Astrocyte (in vitro differentiated cells and primary cell): Measurements from ENCODE around the gene HSPG2. TPM values are rescaled to one million over a fixed set of nuclear protein-coding genes. Genes with fewer than 3 reads are reported as not detected.
A peak's percentile ranks its signal among the peaks of the same experiment; 100 is the strongest.

Source experiments
- DNase-seq: peaks from one replicate; pipeline ENCODE4 v3.0.0-alpha.2; 2010; ENCODE audit warnings: low read depth
- FAIRE-seq: peaks from 2 replicates; lab custom pipeline; 2011; peaks lifted over from hg19 to GRCh38; lab: Jason Lieb, UNC
- H2AFZ ChIP-seq: 2 replicates; pipeline ENCODE4 v1.6.0; 2012; ENCODE audit warnings: low read depth, low read length, inconsistent platforms
- H3K27ac ChIP-seq: 2 replicates; pipeline ENCODE4 v1.5.1; 2011; ENCODE audit warnings: low read depth, low read length, inconsistent platforms
- H3K27me3 ChIP-seq: 2 replicates; pipeline ENCODE4 v1.6.0; 2011; ENCODE audit warnings: low read length, inconsistent platforms; ENCODE audit not compliant: insufficient read depth
- H3K36me3 ChIP-seq: 2 replicates; pipeline ENCODE4 v1.5.1; 2011; ENCODE audit warnings: low read length, inconsistent platforms; ENCODE audit not compliant: insufficient read depth
- H3K4me1 ChIP-seq: 2 replicates; pipeline ENCODE4 v1.5.1; 2011; ENCODE audit warnings: low read length, inconsistent platforms; ENCODE audit not compliant: insufficient read depth
- H3K4me2 ChIP-seq: 2 replicates; pipeline ENCODE4 v1.6.0; 2012; ENCODE audit warnings: low read length, inconsistent platforms
- H3K4me3 ChIP-seq: 2 replicates; pipeline ENCODE4 v1.5.1; 2011; ENCODE audit warnings: low read depth, mild to moderate bottlenecking, low read length, inconsistent platforms; ENCODE audit not compliant: insufficient read depth
- H3K79me2 ChIP-seq: 2 replicates; pipeline ENCODE4 v1.6.0; 2012; ENCODE audit warnings: mild to moderate bottlenecking, low read length, inconsistent platforms; ENCODE audit not compliant: insufficient read depth
- H3K9ac ChIP-seq: 2 replicates; pipeline ENCODE4 v1.6.0; 2012; ENCODE audit warnings: mild to moderate bottlenecking, low read length, inconsistent platforms
- H3K9me3 ChIP-seq: 2 replicates; pipeline ENCODE4 v1.5.1; 2012; ENCODE audit warnings: low read depth, mild to moderate bottlenecking, low read length, inconsistent platforms; ENCODE audit not compliant: insufficient read depth
- H4K20me1 ChIP-seq: 2 replicates; pipeline ENCODE4 v1.6.0; 2012; ENCODE audit warnings: low read length, inconsistent platforms; ENCODE audit not compliant: insufficient read depth
- H3K27ac Mint-ChIP-seq: one replicate; pipeline ENCODE4 v1.8.0; 2021; ENCODE audit warnings: mild to moderate bottlenecking, mixed read lengths; ENCODE audit not compliant: unreplicated experiment
- H3K27me3 Mint-ChIP-seq: one replicate; pipeline ENCODE4 v1.8.0; 2021; ENCODE audit warnings: low read depth, mixed read lengths; ENCODE audit not compliant: unreplicated experiment
- H3K36me3 Mint-ChIP-seq: one replicate; pipeline ENCODE4 v1.8.0; 2021; ENCODE audit warnings: low read depth, mixed read lengths; ENCODE audit not compliant: unreplicated experiment
- H3K4me1 Mint-ChIP-seq: one replicate; pipeline ENCODE4 v1.8.0; 2021; ENCODE audit warnings: low read depth, mixed read lengths; ENCODE audit not compliant: unreplicated experiment
- H3K4me3 Mint-ChIP-seq: one replicate; pipeline ENCODE4 v1.8.0; 2021; ENCODE audit warnings: mild to moderate bottlenecking, moderate library complexity, mixed read lengths; ENCODE audit not compliant: unreplicated experiment
- H3K9me3 Mint-ChIP-seq: one replicate; pipeline ENCODE4 v1.8.0; 2021; ENCODE audit warnings: mild to moderate bottlenecking, mixed read lengths; ENCODE audit not compliant: unreplicated experiment
- EZH2 ChIP-seq: IDR thresholded peaks from 2 replicates; pipeline ENCODE4 v1.6.1; 2012; ENCODE audit warnings: mild to moderate bottlenecking, low read length, inconsistent platforms; ENCODE audit not compliant: insufficient read depth
- total RNA-seq: library from RNA; stranded (reverse); gene quantifications from 2 replicates; pipeline ENCODE4 v1.2.1, GENCODE V29; 2021
- TF ChIP-seq, protein P1 (sequence below): IDR thresholded peaks from 2 replicates; pipeline ENCODE4 v1.5.1; 2011; ENCODE audit warnings: low read depth, mild to moderate bottlenecking, inconsistent platforms, low read length, moderate library complexity; ENCODE audit not compliant: insufficient read depth

The HSPG2 gene
- total RNA-seq, 1 donor from 2014 or later, result 249 TPM

DNA sequence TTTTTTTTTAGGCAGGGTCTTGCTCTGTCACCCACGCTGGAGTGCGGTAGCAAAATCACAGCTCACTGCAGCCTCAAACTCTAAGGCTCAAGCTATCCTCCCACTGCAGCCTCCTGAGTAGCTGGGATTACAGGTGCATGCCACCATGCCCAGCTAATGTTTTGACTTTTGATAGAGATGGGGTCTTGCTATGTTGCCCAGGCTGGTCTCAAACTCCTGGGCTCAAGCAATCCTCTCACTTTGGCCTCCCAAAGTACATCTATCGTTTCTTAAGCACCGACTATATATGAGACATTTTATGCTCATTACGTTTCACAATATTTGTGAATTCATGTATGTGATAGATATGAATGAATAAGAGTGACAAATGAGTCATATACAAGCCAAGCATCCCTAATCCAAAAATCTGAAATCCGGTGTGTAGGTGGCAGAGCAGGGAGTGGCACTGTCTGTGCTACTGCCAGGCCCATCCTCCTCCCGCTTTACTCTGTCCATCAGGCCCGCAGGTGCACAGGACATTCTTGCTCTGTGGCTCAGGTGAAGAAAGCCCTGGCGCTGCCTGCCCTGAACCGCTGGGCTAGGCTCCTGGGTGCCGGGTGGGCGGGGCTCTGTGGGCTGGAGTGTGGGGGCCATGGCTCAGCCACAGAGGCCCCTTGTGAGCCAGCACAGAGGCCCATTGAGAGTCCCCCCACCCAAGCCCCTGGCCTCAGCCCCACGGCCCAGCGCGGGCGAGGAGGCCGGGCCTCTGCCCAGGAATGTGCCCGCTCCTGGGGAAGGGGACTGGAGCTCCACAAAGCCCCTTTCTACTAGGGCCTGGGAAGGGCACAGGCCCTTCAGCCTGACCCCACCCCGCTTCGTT lies 45.3 kb downstream of the HSPG2 start:
- Histone ChIP-seq H4K20me1 (peaks cover 51% of the 10 kb centered on the region), H3K36me3 (peaks cover 17% of the 10 kb centered on the region), H3K4me2 (no peak overlapping the region), H3K79me2 (no peaks in the 10 kb centered on the region), H2AFZ (no peak overlapping the region), H3K27me3 (no peaks in the 10 kb centered on the region), H3K4me3 (no peak overlapping the region), H3K27ac (no peak overlapping the region), H3K9ac (no peak overlapping the region), H3K4me1 (peaks cover 3% of the 10 kb centered on the region), H3K9me3 (no peaks in the 10 kb centered on the region)
- Mint-ChIP-seq H3K4me1 (peaks cover 9% of the 10 kb centered on the region), H3K4me3 (no peak overlapping the region), H3K36me3 (peaks cover 23% of the 10 kb centered on the region), H3K27me3 (no peaks in the 10 kb centered on the region), H3K9me3 (no peaks in the 10 kb centered on the region), H3K27ac (peak overlapping the region; percentile 18)
- TF ChIP-seq, protein P1, sequence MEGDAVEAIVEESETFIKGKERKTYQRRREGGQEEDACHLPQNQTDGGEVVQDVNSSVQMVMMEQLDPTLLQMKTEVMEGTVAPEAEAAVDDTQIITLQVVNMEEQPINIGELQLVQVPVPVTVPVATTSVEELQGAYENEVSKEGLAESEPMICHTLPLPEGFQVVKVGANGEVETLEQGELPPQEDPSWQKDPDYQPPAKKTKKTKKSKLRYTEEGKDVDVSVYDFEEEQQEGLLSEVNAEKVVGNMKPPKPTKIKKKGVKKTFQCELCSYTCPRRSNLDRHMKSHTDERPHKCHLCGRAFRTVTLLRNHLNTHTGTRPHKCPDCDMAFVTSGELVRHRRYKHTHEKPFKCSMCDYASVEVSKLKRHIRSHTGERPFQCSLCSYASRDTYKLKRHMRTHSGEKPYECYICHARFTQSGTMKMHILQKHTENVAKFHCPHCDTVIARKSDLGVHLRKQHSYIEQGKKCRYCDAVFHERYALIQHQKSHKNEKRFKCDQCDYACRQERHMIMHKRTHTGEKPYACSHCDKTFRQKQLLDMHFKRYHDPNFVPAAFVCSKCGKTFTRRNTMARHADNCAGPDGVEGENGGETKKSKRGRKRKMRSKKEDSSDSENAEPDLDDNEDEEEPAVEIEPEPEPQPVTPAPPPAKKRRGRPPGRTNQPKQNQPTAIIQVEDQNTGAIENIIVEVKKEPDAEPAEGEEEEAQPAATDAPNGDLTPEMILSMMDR, result no peak
- no peak for TF ChIP-seq EZH2
- no peak for FAIRE-seq
- no peak for DNase-seq

DNA sequence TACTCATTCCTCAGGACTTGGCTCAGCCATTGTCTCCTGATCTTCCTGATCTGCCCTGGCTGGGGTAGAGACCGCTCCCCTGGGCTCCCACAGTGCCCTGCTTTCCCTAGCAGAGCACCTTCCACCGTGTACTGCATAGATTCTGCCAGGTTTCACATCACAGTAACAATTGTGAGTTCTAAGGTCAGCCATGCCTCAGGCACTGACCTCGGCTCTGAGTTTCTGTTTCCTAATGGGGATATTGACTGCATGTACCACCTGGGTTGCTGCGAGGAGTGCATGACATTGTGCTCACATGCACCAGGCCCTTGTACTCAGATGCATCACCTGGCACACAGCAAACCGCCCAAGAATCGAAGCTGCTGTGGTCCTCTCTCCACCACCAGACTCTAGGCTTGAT lies 46.0 kb downstream of the HSPG2 start:
- Histone ChIP-seq H3K9me3 (no peaks in the 10 kb centered on the region), H3K4me1 (no peaks in the 10 kb centered on the region), H3K36me3 (peaks cover 17% of the 10 kb centered on the region), H3K4me2 (no peak overlapping the region), H2AFZ (no peak overlapping the region), H3K27me3 (no peaks in the 10 kb centered on the region), H4K20me1 (peaks cover 44% of the 10 kb centered on the region), H3K9ac (no peak overlapping the region), H3K4me3 (no peak overlapping the region), H3K79me2 (no peaks in the 10 kb centered on the region), H3K27ac (no peak overlapping the region)
- Mint-ChIP-seq H3K4me3 (no peak overlapping the region), H3K36me3 (peaks cover 25% of the 10 kb centered on the region), H3K27me3 (no peaks in the 10 kb centered on the region), H3K4me1 (peaks cover 2% of the 10 kb centered on the region), H3K27ac (no peak overlapping the region), H3K9me3 (no peaks in the 10 kb centered on the region)
- TF ChIP-seq, protein P1, result no peak
- TF ChIP-seq EZH2, result no peak
- DNase-seq (no peak), FAIRE-seq (no peak)

DNA sequence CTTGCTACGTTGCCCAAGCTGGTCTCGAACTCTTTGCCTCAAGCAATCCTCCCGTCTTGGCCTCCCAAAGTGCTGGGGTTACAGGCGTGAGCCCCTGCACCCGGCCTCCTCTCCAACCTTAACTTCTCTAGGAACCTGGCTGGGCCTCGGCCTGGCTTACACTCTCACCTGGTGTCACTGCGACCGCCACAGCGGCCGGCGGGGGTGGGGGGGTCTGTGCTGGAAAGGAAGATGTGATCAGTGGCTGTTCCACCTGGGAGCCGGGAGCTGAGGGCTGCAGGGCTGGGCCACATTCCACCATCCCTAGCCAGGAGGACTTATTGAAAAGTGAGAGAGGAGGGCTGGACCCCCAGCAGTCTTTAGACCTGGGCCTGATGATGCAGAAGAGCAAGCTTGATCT lies 48.6 kb downstream of the HSPG2 start:
- TF ChIP-seq, protein P1, result no peak
- TF ChIP-seq EZH2, result no peak
- Histone ChIP-seq H3K36me3 (peaks cover 14% of the 10 kb centered on the region), H3K4me2 (no peak overlapping the region), H3K4me3 (no peak overlapping the region), H3K27me3 (no peaks in the 10 kb centered on the region), H3K27ac (no peak overlapping the region), H3K9me3 (no peaks in the 10 kb centered on the region), H3K4me1 (no peaks in the 10 kb centered on the region), H4K20me1 (peaks cover 20% of the 10 kb centered on the region), H3K9ac (no peak overlapping the region), H2AFZ (no peak overlapping the region), H3K79me2 (no peaks in the 10 kb centered on the region)
- H3K4me3 Mint-ChIP-seq, result no peak overlapping the region
- no peaks in the 10 kb centered on the region for H3K4me1 Mint-ChIP-seq
- no peak overlapping the region for H3K27ac Mint-ChIP-seq
- H3K36me3 Mint-ChIP-seq, result peaks cover 29% of the 10 kb centered on the region
- no peaks in the 10 kb centered on the region for H3K27me3 Mint-ChIP-seq
- H3K9me3 Mint-ChIP-seq, result no peaks in the 10 kb centered on the region
- FAIRE-seq (no peak), DNase-seq (no peak)
